Endothelial cell of umbilical vein (primary cell): ENCODE data around the gene PLXNA3. TPM values are rescaled to one million over a fixed set of nuclear protein-coding genes. Genes with fewer than 3 reads are reported as not detected.

Source experiments
- BruUV-seq: library from RNA; stranded (reverse); fragments of 400-500 nt; replicated peaks from 2 replicates; lab custom pipeline; 2021; lab: Mats Ljungman, UMichigan
- CTCF ChIA-PET: fragments of 300-600, 350-600 bp; sonication (Branson Sonifier 250); formaldehyde crosslinking; loops from one replicate; lab custom pipeline; 2021; ENCODE audit warnings: antibody characterized with exemption, inconsistent platforms; lab: Charles Lee
- POLR2A ChIA-PET: fragments of 300-600, 350-600 bp; sonication (Branson Sonifier 250); formaldehyde crosslinking; loops from one replicate; lab custom pipeline; 2021; ENCODE audit warnings: antibody characterized with exemption, inconsistent platforms; lab: Charles Lee
- DNase-seq: peaks from one replicate; pipeline ENCODE4 v3.0.0-alpha.2; 2011; ENCODE audit warnings: low read depth, low spot score
- FAIRE-seq: peaks from 2 replicates; lab custom pipeline; 2011; peaks lifted over from hg19 to GRCh38; lab: Jason Lieb, UNC
- H2AFZ ChIP-seq: 2 replicates; pipeline ENCODE4 v1.6.0; 2012; ENCODE audit warnings: low read depth, low read length, control low read depth, inconsistent platforms
- H3K27ac ChIP-seq: 2 replicates; pipeline ENCODE4 v1.5.1; 2011; ENCODE audit warnings: low read depth, mild to moderate bottlenecking, control low read depth, low read length, moderate library complexity; ENCODE audit not compliant: insufficient read depth
- H3K27me3 ChIP-seq, 2 experiments: 2 replicates each; pipeline versions ENCODE4 v1.6.0 to v1.6.1; 2011; ENCODE audit warnings: low read length in 2 of 2, mixed read lengths in 1 of 2; ENCODE audit not compliant: control insufficient read depth in 2 of 2, insufficient read depth in 2 of 2
- H3K36me3 ChIP-seq, 2 experiments: 2 replicates in 1 of 2; 3 replicates in 1 of 2; pipeline ENCODE4 v1.5.1; 2011; ENCODE audit warnings: low read length in 2 of 2, mild to moderate bottlenecking in 1 of 2, moderate library complexity in 1 of 2; ENCODE audit not compliant: control insufficient read depth in 2 of 2, insufficient read depth in 2 of 2; ENCODE audit errors: extremely low read depth in 1 of 2
- H3K4me1 ChIP-seq: 3 replicates; pipeline ENCODE4 v1.5.1; 2011; ENCODE audit warnings: mild to moderate bottlenecking, low read length; ENCODE audit not compliant: control insufficient read depth, insufficient read depth; ENCODE audit errors: extremely low read depth
- H3K4me2 ChIP-seq: 2 replicates; pipeline ENCODE4 v1.6.1; 2011; ENCODE audit warnings: low read length, control low read depth, mixed read lengths; ENCODE audit not compliant: insufficient read depth
- H3K4me3 ChIP-seq, 3 experiments: fragments of 200-600 bp in 1 of 3; sonication (generic), shearing (Covaris generic) in 1 of 3; replicated peaks in 1 of 3; 2 replicates each; pipeline ENCODE4 v1.5.1; 2011 to 2016; ENCODE audit warnings: control low read depth in 3 of 3, low read length in 3 of 3, mild to moderate bottlenecking in 2 of 3, inconsistent platforms in 1 of 3, low read depth in 1 of 3, moderate library complexity in 1 of 3; ENCODE audit not compliant: insufficient read depth in 1 of 3
- H3K79me2 ChIP-seq: 2 replicates; pipeline ENCODE4 v1.6.0; 2012; ENCODE audit warnings: low read length, inconsistent platforms; ENCODE audit not compliant: control insufficient read depth, insufficient read depth
- H3K9ac ChIP-seq: replicated peaks from 2 replicates; pipeline ENCODE3; 2011; ENCODE audit warnings: low read length, control low read depth; ENCODE audit not compliant: insufficient read depth; ENCODE audit errors: extremely low read depth
- H3K9me1 ChIP-seq: replicated peaks from 3 replicates; pipeline ENCODE4 v1.6.0; 2011; ENCODE audit warnings: mild to moderate bottlenecking, low read length; ENCODE audit not compliant: control insufficient read depth, insufficient read depth; ENCODE audit errors: extremely low read depth
- H3K9me3 ChIP-seq: replicated peaks from 2 replicates; pipeline ENCODE4 v1.5.1; 2012; ENCODE audit warnings: low read length, inconsistent platforms; ENCODE audit not compliant: control insufficient read depth, insufficient read depth
- H4K20me1 ChIP-seq: replicated peaks from 2 replicates; pipeline ENCODE3; 2011; ENCODE audit warnings: mild to moderate bottlenecking, low read length; ENCODE audit not compliant: control insufficient read depth, insufficient read depth; ENCODE audit errors: extremely low read depth
- EZH2 ChIP-seq: IDR thresholded peaks from 2 replicates; pipeline ENCODE4 v1.6.1; 2012; ENCODE audit warnings: borderline replicate concordance, low read depth, mild to moderate bottlenecking, moderate library complexity, low read length, inconsistent platforms; ENCODE audit not compliant: severe bottlenecking
- FOS ChIP-seq: IDR thresholded peaks from 2 replicates; pipeline ENCODE4 v1.6.1; 2011; ENCODE audit warnings: mild to moderate bottlenecking, low read length, moderate library complexity, borderline replicate concordance; ENCODE audit not compliant: insufficient read depth
- GATA2 ChIP-seq: IDR thresholded peaks from 2 replicates; pipeline ENCODE4 v1.7.0; 2011; ENCODE audit warnings: low read depth, mild to moderate bottlenecking, moderate library complexity, mixed read lengths, low read length; ENCODE audit not compliant: insufficient read length, insufficient read depth
- JUN ChIP-seq: IDR thresholded peaks from 2 replicates; pipeline ENCODE4 v1.6.1; 2011; ENCODE audit warnings: borderline replicate concordance, low read depth; ENCODE audit not compliant: insufficient read length, insufficient read depth
- MYC ChIP-seq: IDR thresholded peaks from one replicate; pipeline ENCODE4 v1.6.1; 2011; ENCODE audit warnings: mild to moderate bottlenecking, low read depth, low read length
- POLR2A ChIP-seq: IDR thresholded peaks from 2 replicates; pipeline ENCODE4 v1.6.1; 2012; ENCODE audit warnings: low read depth, mild to moderate bottlenecking, control low read depth, low read length
- POLR2AphosphoS5 ChIP-seq: IDR thresholded peaks from 2 replicates; pipeline ENCODE4 v1.6.1; 2012; ENCODE audit warnings: low read depth, mild to moderate bottlenecking, control low read depth, low read length, moderate library complexity; ENCODE audit not compliant: insufficient read depth
- dilution Hi-C: fragments of 300-500 bp; cut with MboI; formaldehyde crosslinking; loops from one replicate; pipeline ENCODE4 v1.15.0; 2019; ENCODE audit warnings: low sequenced_read_pairs; ENCODE audit not compliant: extremely low pct_ligation_motif_present
- intact Hi-C: fragments of 100-400 bp; cut with micrococcal nuclease; formaldehyde crosslinking; loops from one replicate; pipeline ENCODE4 v1.10.0; 2022
- polyA plus RNA-seq, 4 experiments: library from polyadenylated mRNA; depleted of rRNA in 3 of 4; stranded (reverse) in 3 of 4; unstranded in 1 of 4; fragments of >200 nt; gene quantifications; 2 replicates each; pipeline versions ENCODE4 v1.2.1 to v1.2.3, GENCODE V29; 2011 to 2012; ENCODE audit warnings: missing spikeins in 1 of 4
- total RNA-seq: library from RNA; stranded (reverse); gene quantifications from 2 replicates; pipeline ENCODE4 v1.2.3, GENCODE V29; 2021
- TF ChIP-seq, protein P1 (sequence below): IDR thresholded peaks from 2 replicates; pipeline ENCODE4 v1.6.1; 2011; ENCODE audit not compliant: insufficient read depth, insufficient read length
- TF ChIP-seq, protein P2 (sequence below), 2 donors: IDR thresholded peaks; 1 replicate in 1 of 2; 2 replicates in 1 of 2; pipeline ENCODE4 v1.5.1; 2011; ENCODE audit warnings: low read length in 2 of 2, mild to moderate bottlenecking in 2 of 2, moderate library complexity in 2 of 2, control low read depth in 1 of 2, inconsistent platforms in 1 of 2, low read depth in 1 of 2; ENCODE audit not compliant: insufficient read depth in 1 of 2; ENCODE audit errors: extremely low read depth in 1 of 2

PLXNA3 gene
- total and polyA plus RNA-seq, 2 donors (not counting 3 experiments of a cell fraction or from before 2014, with no cell fraction given), result 56.8 to 58.6 TPM

DNA sequence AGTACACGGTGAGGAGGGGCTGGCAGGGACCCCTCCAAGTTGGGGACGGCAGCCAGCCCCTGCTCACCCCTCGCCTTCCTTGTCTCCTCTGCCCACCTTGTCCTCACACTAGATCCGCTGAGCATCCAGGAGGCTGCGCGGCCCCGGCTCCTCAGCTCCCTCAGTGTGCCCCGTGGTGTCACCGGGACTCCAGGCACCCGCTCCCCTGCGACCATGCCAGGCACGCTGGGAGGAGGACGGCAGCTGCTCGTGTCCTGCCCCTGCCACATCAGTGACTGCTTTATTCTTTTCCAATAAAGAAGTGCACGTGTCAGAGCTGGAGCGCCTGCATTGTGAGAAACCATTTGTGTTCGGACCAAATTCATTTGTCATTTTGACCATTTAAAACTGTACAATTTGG lies 7.8 kb upstream of the PLXNA3 start:
- Histone ChIP-seq H3K4me1 (peaks cover 5% of the 10 kb centered on the region), H3K27me3 (no peaks in the 10 kb centered on the region), H3K4me3 (no peak overlapping the region), H3K79me2 (peaks cover 15% of the 10 kb centered on the region), H4K20me1 (no peaks in the 10 kb centered on the region), H3K27ac (no peak overlapping the region), H3K9ac (no peak overlapping the region), H3K9me1 (no peaks in the 10 kb centered on the region), H3K9me3 (no peaks in the 10 kb centered on the region), H3K36me3 (peaks cover 0 to 28% of the 10 kb centered on the region in 2 experiments), H2AFZ (no peak overlapping the region), H3K4me2 (no peak overlapping the region)
- DNase-seq (no peak), FAIRE-seq (no peak)
- no peak for TF ChIP-seq EZH2
- BruUV-seq, result no TSS peak
- POLR2A ChIA-PET, result no interaction called here
- CTCF ChIA-PET, result no interaction called here
- intact Hi-C loops (no loop called here), dilution Hi-C loops (no loop called here)

DNA sequence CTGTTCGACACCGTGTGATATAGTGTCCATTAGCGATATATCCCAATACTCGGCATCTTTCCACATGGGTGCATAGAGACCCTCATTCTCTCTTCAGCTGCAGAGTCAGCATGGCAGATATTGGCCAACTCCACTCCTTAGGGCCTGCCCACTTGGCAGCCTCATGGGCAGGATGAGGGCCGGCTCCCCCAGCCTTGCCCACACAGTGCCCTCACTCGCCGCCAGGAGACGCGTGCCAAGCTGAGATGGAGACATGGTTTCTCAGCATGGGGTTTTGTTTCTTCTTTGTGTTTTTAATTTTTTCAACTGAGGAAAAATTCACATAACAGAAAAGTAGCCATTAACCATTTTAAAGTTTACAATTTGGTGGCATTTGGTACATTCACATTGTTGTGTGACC lies 5.3 kb upstream of the PLXNA3 start:
- Histone ChIP-seq H3K9me3 (no peaks in the 10 kb centered on the region), H3K9ac (no peak overlapping the region), H3K9me1 (no peaks in the 10 kb centered on the region), H3K4me2 (no peak overlapping the region), H3K4me3 (no peak overlapping the region), H3K27ac (no peak overlapping the region), H3K36me3 (peaks cover 0 to 22% of the 10 kb centered on the region in 2 experiments), H4K20me1 (no peaks in the 10 kb centered on the region), H2AFZ (no peak overlapping the region), H3K27me3 (no peaks in the 10 kb centered on the region), H3K79me2 (no peaks in the 10 kb centered on the region), H3K4me1 (no peaks in the 10 kb centered on the region)
- dilution Hi-C loops (no loop called here), intact Hi-C loops (no loop called here)
- FAIRE-seq (no peak), DNase-seq (no peak)
- no TSS peak for BruUV-seq
- TF ChIP-seq GATA2, result no peak
- TF ChIP-seq FOS, result no peak
- TF ChIP-seq, protein P1, sequence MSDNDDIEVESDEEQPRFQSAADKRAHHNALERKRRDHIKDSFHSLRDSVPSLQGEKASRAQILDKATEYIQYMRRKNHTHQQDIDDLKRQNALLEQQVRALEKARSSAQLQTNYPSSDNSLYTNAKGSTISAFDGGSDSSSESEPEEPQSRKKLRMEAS, result no peak
- TF ChIP-seq POLR2A, result no peak
- TF ChIP-seq JUN, result no peak
- TF ChIP-seq MYC, result no peak
- no peak for TF ChIP-seq EZH2
- TF ChIP-seq, protein P2, sequence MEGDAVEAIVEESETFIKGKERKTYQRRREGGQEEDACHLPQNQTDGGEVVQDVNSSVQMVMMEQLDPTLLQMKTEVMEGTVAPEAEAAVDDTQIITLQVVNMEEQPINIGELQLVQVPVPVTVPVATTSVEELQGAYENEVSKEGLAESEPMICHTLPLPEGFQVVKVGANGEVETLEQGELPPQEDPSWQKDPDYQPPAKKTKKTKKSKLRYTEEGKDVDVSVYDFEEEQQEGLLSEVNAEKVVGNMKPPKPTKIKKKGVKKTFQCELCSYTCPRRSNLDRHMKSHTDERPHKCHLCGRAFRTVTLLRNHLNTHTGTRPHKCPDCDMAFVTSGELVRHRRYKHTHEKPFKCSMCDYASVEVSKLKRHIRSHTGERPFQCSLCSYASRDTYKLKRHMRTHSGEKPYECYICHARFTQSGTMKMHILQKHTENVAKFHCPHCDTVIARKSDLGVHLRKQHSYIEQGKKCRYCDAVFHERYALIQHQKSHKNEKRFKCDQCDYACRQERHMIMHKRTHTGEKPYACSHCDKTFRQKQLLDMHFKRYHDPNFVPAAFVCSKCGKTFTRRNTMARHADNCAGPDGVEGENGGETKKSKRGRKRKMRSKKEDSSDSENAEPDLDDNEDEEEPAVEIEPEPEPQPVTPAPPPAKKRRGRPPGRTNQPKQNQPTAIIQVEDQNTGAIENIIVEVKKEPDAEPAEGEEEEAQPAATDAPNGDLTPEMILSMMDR (IDR thresholded peaks at IDR 0.05; ENCODE audit: extremely low read depth in 1 of 2, insufficient read depth in 1 of 2, low read depth in 1 of 2, low read length in 2 of 2), result no peak
- TF ChIP-seq POLR2AphosphoS5, result no peak
- CTCF ChIA-PET, result no interaction called here
- POLR2A ChIA-PET, result no interaction called here
